GM08714 (cell line): ENCODE measurements around the gene NEK6.

Source experiments
- H3K4me3 ChIP-seq: fragments of 200-500 bp; sonication (Bioruptor generic); 2 replicates; pipeline ENCODE4 v1.5.1; 2014; ENCODE audit warnings: mild to moderate bottlenecking, low read length, inconsistent platforms
- ZNF274 ChIP-seq: IDR thresholded peaks from 2 replicates; pipeline ENCODE4 v1.6.1; 2012; ENCODE audit warnings: mild to moderate bottlenecking, low read depth, low read length

NEK6 gene

DNA sequence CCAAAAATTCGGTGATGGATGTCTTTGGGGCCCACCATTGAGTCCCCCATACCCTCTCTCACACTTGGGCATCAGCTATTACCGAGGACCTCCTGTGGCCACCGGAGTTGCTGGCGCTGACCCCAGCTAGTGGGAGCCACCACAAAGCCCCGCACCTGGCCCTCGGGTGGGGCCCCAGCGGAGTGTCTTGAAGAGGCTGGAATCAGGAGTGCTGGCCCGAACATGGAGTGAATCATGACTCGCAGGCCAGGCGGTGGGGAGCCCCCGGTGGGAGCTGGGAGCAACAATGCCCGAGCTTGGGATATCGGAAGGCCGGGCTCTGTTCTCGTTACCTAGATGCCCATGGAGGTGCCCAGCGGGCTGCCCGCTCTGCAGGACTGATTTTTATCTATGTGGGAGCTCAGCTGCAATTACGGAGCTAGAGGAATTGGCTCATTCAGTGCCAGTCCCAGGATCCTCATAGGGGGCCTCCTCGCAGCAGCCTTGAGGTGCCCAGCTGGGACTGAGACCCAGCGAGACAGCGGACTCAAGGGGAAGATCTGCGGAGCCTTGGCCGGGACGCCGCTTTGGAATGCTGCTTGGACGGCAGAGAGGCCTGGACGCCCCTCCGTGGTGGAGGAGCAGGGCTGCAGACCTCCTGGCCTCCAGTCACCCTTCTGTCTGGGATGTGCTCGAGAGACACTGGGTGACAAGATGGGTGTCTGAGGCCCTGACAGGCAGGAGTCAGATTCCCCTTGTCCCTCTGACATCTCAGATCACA, 86.7 kb downstream of the NEK6 start:
- no peak overlapping the region for H3K4me3 ChIP-seq
- TF ChIP-seq ZNF274: no peak

DNA sequence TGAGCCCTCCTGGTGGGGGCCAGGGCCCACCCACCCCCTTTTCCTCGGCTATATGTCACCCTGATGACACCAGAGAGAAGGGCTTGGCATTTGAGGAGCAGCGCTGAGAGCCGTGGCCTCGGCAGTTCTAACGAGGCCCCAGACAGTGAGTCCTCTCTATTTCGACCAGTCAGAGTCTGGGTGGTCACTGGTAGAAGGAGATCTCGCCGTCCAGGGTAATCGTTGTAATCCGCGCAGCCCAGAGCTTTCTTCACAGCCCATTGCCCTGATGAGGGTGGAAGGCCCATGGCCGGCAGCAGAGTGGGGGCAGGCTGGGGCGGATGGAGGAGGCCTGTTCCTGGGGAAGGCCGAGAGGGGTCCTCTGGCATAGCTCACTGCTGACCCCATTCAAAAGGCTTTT, 87.3 kb downstream of the NEK6 start:
- H3K4me3 ChIP-seq: no peak overlapping the region
- TF ChIP-seq ZNF274: no peak

DNA sequence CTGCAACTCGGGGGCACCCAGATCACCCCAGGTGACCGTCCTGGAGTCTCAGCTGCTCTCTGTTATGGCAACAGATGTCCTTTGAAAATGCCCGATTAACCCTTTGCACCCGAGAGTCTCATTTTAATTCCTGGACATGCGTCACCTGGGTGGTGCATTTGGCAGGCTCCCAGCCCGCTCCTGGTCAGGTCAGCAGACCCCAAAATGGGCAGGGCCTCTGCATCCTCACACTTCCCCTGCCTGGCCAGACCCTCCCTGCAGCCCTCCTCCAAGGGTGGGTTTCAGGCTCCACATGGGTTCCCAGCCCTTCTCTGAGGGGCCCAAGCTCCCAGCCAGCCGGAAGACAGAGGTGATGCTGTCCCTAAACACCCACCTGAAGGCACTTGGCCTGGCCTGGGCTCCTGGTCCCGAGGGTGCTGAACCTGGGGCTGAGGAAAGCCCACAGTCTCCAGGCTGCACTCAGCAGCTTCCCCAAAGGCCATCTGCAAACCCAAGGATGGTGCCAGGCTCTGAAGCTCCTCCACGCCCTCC, 88.1 kb downstream of the NEK6 start:
- TF ChIP-seq ZNF274: no peak
- H3K4me3 ChIP-seq: no peak overlapping the region

DNA sequence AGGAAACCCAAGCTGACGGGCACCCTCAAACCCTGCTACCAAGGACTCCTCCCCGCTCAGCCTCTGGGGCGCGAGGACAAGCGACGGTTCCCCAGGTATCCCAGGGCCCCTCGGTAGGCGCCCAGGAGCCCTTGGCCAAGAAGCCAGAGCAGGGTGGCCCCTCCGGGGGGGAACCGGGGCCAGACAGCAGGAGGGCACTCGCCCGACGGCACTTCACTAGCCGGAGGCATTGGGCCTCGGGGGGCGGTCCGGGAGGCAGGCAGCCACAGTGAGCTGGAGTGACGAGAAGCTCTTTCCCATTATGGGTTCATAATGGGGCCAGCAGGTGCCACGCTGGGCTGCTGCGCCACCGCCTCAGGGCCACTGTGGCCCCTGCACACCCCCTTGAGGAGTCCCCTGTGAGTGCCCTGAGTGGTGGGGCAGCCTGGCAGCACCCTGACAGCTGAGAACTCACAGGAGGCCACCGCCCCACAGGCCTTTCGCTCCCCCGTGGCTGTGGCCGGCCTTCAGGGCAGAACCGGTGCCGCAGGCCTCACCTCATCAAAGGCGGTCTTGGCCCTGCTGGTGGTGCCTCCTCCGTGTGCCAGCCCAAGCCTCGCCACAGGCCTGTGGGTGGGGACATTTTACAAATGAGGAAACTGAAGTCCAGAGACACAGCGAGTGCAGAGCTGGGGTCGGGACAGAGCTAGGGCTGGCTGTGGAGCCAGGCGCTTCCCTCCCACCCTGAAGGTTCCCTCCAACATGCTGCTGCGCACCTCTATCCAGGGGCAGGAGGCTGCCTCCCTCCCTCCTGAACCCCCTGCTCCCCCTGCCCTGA, 88.8 kb downstream of the NEK6 start:
- TF ChIP-seq ZNF274: no peak
- H3K4me3 ChIP-seq: no peak overlapping the region

DNA sequence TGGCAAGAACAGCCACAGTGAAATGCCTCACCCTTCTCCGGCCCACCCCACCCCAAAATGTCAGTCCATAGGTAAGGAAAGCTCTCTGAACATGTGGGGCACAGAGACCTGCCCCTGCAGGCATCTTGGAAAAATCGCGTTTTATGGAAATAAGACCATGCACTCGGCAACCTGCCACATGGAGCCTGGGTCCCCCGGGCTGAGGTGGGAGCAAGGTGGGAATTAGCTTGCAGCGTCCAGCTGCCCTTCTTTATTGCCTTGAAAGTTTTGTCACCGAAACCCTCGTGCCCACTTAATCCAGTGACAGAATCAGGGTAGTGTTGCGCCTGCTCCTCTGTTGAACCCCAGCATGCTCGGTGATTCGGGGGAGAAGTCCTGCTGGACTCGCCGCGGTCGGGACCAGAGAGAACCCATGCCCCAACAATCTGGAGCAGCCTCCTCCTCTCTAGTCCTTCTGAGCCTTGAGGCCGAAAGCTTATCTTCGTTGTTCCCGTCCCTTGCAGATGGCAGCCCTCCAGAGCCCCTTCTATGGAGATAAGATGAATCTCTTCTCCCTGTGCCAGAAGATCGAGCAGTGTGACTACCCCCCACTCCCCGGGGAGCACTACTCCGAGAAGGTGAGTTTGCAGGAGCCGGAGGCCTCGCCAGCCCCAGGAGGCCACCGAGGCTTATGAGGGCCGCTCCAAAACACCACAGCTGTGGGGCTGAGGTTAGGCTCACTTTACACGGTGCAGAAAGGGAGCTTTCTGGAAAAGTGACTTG, 89.6 kb downstream of the NEK6 start:
- no peak for TF ChIP-seq ZNF274
- no peak overlapping the region for H3K4me3 ChIP-seq

DNA sequence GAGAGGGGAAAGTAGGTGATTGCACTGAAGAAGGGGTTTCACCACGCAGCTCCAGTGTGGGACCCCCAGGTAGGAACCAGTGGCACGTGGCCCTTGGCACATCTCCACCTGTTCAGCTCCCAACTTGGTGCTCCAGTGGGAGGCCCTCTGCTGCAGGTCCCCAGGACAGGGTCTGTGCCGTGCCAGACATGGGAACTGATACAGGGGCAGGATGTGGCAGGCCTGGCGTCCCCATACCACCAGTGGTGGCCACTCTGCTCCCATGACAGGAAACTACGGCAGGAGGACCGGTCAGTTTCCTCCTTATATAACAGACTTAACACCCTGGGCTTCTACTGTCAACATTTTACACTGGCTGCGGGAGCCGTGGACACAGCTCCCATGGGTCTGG, 90.2 kb downstream of the NEK6 start:
- TF ChIP-seq ZNF274: no peak
- H3K4me3 ChIP-seq: no peak overlapping the region

DNA sequence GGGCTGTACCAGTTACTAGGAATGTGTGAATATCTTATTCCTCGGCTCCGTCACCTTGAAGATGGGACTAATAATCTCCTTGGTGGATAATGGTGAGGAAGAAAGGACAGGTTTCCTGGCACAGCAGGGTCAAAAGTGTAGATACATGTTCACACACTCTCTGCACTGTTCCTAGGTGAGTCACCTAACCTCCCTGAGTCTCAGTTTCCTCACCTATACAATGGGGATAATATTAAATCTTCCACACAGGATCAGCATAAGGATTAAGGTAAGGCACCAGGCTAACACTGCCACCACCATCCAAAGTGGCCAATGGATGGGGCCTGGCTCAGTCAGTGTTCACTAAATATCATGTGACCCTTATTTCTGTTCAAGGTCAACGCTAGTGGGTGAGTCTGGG, 90.6 kb downstream of the NEK6 start:
- no peak for TF ChIP-seq ZNF274
- H3K4me3 ChIP-seq: no peak overlapping the region

DNA sequence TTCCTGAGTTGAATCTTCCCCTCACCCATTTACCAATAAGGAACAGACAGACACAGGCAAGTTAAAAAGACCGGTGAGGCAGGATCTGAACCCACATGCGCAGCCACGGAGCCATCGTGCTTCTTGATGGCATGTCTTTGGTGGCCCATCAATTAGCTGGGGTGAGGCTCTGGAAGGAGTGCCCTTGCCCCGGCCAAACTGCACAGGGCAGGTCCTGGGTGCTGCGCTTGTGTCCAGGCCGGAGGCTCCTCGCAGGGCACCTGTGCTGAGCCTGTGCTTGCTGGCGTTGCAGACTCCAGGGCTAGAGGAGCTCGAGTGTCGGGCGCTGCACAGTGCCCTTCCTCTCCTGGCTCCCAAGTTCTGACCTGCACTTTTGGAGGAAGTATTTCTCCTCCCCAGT, 91.1 kb downstream of the NEK6 start:
- TF ChIP-seq ZNF274: no peak
- H3K4me3 ChIP-seq: no peak overlapping the region

DNA sequence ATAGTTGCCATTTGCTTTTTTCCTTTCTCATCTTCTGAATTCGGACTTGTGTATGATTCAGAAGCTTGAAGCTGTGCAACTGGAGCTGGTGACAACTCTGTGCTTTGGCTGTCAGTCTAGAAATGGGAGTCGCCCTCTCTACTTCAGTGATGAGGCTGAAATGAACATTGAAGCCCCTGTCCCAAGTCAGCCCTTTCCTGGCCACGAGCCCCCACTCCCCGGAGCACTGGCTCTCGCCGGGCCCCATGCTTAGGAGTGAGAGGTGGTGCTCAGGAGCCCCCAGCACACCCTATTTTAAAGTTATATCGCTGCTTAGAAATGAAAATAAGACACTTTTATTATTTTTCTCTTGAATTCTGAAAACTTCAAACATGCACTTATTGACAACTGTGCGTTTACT, 91.5 kb downstream of the NEK6 start:
- no peak for TF ChIP-seq ZNF274
- H3K4me3 ChIP-seq: no peak overlapping the region

DNA sequence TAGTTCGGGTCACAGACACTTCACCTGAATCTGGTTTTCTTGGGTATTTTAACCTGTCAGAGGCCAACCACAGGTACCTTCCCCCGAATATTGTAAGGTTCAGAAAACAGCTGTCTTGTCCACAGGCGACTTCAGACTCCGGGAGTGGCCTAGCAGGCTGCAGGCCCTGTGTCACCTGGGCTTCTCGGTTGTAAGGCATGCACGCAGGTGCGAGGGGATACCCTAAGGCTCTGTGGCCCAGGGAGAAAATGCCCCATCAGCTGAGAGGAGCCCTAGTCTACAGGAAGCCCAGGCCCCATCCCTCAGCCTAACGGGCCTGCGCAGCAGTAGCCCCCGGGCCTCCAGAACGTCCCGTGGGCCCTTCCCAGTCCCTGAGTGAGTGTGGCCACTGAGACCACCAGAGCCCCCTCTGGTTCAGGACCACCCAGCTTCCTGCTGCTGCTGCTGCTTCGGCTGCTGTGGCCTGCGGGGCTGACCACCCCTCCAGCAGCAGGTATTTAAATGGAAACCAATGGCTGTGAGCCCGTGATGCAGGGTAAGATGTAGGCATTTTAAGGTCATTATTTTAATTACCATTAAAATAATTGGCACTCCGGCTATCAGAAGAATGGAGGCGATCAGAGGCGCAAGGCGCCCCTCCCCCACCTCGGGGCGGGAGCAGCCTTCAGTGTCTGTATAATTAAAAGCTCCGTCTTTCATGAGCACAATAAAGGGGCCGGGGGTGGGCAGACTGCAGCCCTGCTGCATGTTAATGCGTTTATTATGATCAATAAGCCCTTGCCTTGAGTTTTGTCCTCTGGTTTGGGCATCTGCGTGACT, 92.1 kb downstream of the NEK6 start:
- TF ChIP-seq ZNF274: no peak
- no peak overlapping the region for H3K4me3 ChIP-seq

DNA sequence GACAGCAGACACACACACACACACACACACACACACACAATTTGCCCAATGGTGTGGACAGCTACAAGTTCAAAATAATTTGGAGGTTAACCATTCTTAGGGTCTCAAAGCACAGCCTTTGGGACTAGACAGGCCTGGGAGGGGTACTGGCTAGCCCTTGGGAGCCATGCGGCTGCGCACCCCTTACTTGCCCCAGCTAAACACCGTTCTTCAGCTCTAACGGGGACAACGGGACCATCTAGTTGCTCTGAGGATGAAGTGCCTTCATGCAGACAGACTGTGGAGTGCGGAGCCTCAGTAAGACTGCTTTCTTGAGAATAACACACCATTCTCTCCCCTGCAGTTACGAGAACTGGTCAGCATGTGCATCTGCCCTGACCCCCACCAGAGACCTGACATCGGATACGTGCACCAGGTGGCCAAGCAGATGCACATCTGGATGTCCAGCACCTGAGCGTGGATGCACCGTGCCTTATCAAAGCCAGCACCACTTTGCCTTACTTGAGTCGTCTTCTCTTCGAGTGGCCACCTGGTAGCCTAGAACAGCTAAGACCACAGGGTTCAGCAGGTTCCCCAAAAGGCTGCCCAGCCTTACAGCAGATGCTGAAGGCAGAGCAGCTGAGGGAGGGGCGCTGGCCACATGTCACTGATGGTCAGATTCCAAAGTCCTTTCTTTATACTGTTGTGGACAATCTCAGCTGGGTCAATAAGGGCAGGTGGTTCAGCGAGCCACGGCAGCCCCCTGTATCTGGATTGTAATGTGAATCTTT, 92.9 kb downstream of the NEK6 start:
- no peak for TF ChIP-seq ZNF274
- no peak overlapping the region for H3K4me3 ChIP-seq

DNA sequence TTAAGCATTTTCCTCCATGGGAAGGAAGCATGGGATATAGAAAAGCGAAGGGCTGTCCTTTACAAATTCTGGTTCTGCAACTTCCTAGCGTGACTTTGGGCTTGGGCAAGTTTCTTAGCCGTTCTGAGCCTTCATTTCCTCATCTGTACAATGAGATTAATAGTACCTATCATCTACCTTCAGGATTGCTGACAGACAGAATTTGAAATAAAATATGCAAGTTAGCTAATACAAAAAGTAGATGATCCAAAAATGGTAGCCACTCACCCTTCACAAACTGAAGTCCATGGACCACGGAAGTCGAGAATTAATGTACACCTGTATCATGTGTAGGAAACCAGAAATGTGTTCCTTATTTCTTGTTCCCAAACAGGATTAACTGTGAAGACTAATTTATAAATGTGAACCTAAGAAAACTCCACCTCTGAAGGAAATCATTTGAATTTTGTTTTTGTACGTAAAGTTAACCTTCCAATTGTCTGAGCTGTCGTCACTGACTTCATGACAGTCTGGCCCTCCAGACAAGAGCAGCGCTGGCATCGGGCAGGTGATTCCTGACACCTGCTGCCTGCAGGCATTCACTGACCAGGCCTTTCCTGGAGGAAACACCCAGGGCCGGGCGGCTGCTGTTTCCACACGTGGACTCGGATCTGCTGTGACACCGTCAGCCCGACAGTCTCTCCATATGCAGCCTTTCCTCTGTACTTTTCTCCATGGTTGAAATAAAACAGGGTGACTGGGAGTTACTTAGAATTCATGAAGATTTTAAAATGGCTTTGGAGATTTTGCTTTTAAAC, 94.1 kb downstream of the NEK6 start:
- TF ChIP-seq ZNF274: no peak
- no peak overlapping the region for H3K4me3 ChIP-seq
